Transverse colon (tissue), 3 donors: Measurements from ENCODE around the gene ANLN.

Source experiments
- CTCF ChIP-seq, 5 experiments: fragments of 200-600 bp in 3 of 5; fragments of 450-650 bp in 2 of 5; sonication (generic) in 3 of 5; IDR thresholded peaks; 1 replicate in 2 of 5; 2 replicates in 3 of 5; pipeline ENCODE4 v1.5.1; 2016 to 2017; ENCODE audit warnings: antibody characterized with exemption in 5 of 5, inconsistent platforms in 3 of 5, mild to moderate bottlenecking in 2 of 5, moderate library complexity in 1 of 5
- EP300 ChIP-seq: sonication (generic); formaldehyde crosslinking; IDR thresholded peaks from one replicate; pipeline ENCODE4 v1.6.1; 2017; ENCODE audit warnings: antibody characterized with exemption, low read depth
- POLR2A ChIP-seq: fragments of 450-650 bp; IDR thresholded peaks from one replicate; pipeline ENCODE4 v1.6.1; 2016; ENCODE audit warnings: antibody characterized with exemption, mild to moderate bottlenecking, moderate library complexity

DNA sequence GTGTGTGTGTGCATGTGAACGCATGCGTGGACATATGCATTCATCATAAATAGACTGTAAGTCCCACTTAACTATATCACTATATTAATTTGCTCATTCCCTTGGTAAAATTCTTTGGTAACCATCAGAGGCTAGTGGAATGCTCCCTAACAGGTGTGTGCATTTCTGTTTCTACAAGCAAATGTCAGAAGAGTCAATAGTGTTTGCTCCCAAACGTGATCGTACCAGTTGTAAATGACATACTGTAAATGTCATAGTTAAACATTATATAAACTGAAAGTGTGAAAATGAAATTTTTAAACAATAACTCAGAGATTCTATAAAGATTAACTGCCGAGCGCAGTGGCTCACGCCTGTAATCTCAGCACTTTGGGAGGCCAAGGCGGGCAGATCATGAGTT lies 94.6 kb downstream of the ANLN start:
- TF ChIP-seq EP300 (no peak), CTCF (IDR thresholded peaks at IDR 0.05) (no peak), POLR2A (no peak)
